Keratinocyte (primary cell): ENCODE data around the gene ARID3C. TPM values are rescaled to one million over a fixed set of nuclear protein-coding genes. Genes with fewer than 3 reads are reported as not detected.

Source experiments
- DNase-seq: peaks from one replicate; pipeline ENCODE4 v3.0.0-alpha.2; 2011; ENCODE audit warnings: low read depth, missing footprints, low spot score
- FAIRE-seq: peaks from 2 replicates; lab custom pipeline; 2011; peaks lifted over from hg19 to GRCh38; lab: Jason Lieb, UNC
- H2AFZ ChIP-seq: 2 replicates; pipeline ENCODE4 v1.6.0; 2012; ENCODE audit warnings: low read length, control low read depth, inconsistent platforms; ENCODE audit not compliant: control insufficient read depth
- H3K27ac ChIP-seq: 2 replicates; pipeline ENCODE4 v1.5.1; 2011; ENCODE audit warnings: low read length; ENCODE audit not compliant: control insufficient read depth, insufficient read depth
- H3K27me3 ChIP-seq: 3 replicates; pipeline ENCODE4 v1.6.0; 2011; ENCODE audit warnings: low read length; ENCODE audit not compliant: control insufficient read depth, insufficient read depth; ENCODE audit errors: extremely low read depth
- H3K36me3 ChIP-seq, 2 experiments: 2 replicates in 1 of 2; 3 replicates in 1 of 2; pipeline ENCODE4 v1.5.1; 2011; ENCODE audit warnings: low read length in 2 of 2, mild to moderate bottlenecking in 1 of 2; ENCODE audit not compliant: control insufficient read depth in 2 of 2, insufficient read depth in 2 of 2; ENCODE audit errors: extremely low read depth in 1 of 2
- H3K4me1 ChIP-seq: 3 replicates; pipeline ENCODE4 v1.5.1; 2011; ENCODE audit warnings: low read length; ENCODE audit not compliant: control insufficient read depth, insufficient read depth; ENCODE audit errors: extremely low read depth
- H3K4me2 ChIP-seq: 3 replicates; pipeline ENCODE4 v1.6.0; 2011; ENCODE audit warnings: low read depth, low read length; ENCODE audit not compliant: control insufficient read depth, insufficient read depth; ENCODE audit errors: extremely low read depth
- H3K4me3 ChIP-seq, 3 experiments: fragments of 200-600 bp in 1 of 3; sonication (generic) in 1 of 3; 2 replicates in 2 of 3; 3 replicates in 1 of 3; pipeline ENCODE4 v1.5.1; 2011 to 2016; ENCODE audit warnings: low read length in 3 of 3, mild to moderate bottlenecking in 3 of 3, control low read depth in 2 of 3, inconsistent platforms in 1 of 3, low read depth in 1 of 3, mixed read lengths in 1 of 3, mixed run types in 1 of 3, moderate library complexity in 1 of 3; ENCODE audit not compliant: control insufficient read depth in 2 of 3, insufficient read depth in 2 of 3; ENCODE audit errors: extremely low read depth in 1 of 3
- H3K79me2 ChIP-seq: 2 replicates; pipeline ENCODE4 v1.6.0; 2012; ENCODE audit warnings: low read length; ENCODE audit not compliant: control insufficient read depth, insufficient read depth
- H3K9ac ChIP-seq: 3 replicates; pipeline ENCODE4 v1.6.0; 2011; ENCODE audit warnings: low read length; ENCODE audit not compliant: control insufficient read depth, insufficient read depth; ENCODE audit errors: extremely low read depth
- H3K9me1 ChIP-seq: 3 replicates; pipeline ENCODE4 v1.6.0; 2011; ENCODE audit warnings: low read length; ENCODE audit not compliant: control insufficient read depth, insufficient read depth; ENCODE audit errors: extremely low read depth
- H3K9me3 ChIP-seq: 2 replicates; pipeline ENCODE4 v1.5.1; 2012; ENCODE audit warnings: low read depth, low read length; ENCODE audit not compliant: control insufficient read depth
- H4K20me1 ChIP-seq: 3 replicates; pipeline ENCODE4 v1.6.0; 2011; ENCODE audit warnings: low read length; ENCODE audit not compliant: control insufficient read depth, insufficient read depth; ENCODE audit errors: extremely low read depth
- EZH2 ChIP-seq: IDR thresholded peaks from one replicate; pipeline ENCODE4 v1.6.1; 2012; ENCODE audit warnings: inconsistent platforms, mild to moderate bottlenecking, low read length, moderate library complexity
- dilution Hi-C: fragments of 300-500 bp; cut with MboI; formaldehyde crosslinking; loops from one replicate; pipeline ENCODE4 v1.7.0; 2020; ENCODE audit warnings: low sequenced_read_pairs; ENCODE audit not compliant: extremely low pct_ligation_motif_present
- polyA plus RNA-seq, 5 experiments: library from polyadenylated mRNA; depleted of rRNA in 3 of 5; stranded (reverse) in 3 of 5; stranded (forward) in 1 of 5; unstranded in 1 of 5; fragments of >200 nt; gene quantifications; 1 replicate in 1 of 5; 2 replicates in 3 of 5; 3 replicates in 1 of 5; pipeline versions ENCODE4 v1.2.1 to v1.2.3, GENCODE V29; 2011 to 2012; ENCODE audit warnings: missing spikeins in 2 of 5, low read depth in 1 of 5, low replicate concordance in 1 of 5
- TF ChIP-seq, protein P1 (sequence below), 3 experiments: IDR thresholded peaks in 1 of 3; conservative IDR thresholded peaks in 1 of 3; optimal IDR thresholded peaks in 1 of 3; 2 replicates in 2 of 3; 3 replicates in 1 of 3; pipeline versions ENCODE3 to v1.5.1; 2011; ENCODE audit warnings: low read length in 3 of 3, mild to moderate bottlenecking in 3 of 3, moderate library complexity in 2 of 3, control low read depth in 1 of 3, inconsistent platforms in 1 of 3; ENCODE audit not compliant: insufficient read depth in 2 of 3; ENCODE audit errors: extremely low read depth in 1 of 3

ARID3C gene
- polyA plus RNA-seq, 1 donor (not counting 4 experiments of a cell fraction or from before 2014, with no cell fraction given) = not detected

DNA sequence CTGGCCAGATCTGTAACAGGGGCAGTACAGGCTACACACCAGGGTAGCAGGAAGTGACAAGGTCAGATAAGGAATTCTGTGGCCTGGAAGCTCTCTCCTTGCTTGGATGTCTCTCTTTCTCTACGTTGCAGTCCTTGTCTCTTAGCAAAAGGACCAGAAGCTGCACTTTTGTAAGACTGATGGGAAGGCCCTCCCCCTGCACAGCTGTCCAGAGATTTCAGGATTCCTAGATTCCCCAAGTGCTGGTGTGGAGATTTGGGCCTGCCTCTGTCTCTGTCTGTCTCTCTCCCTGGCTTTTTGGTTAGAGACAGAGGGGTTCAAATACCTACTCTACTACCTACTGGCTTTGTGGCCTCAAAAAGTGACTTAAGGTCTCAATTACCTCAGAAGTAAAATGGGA lies 29.3 kb downstream of the ARID3C start:
- dilution Hi-C loops = no loop called here
- peaks cover 18% of the 10 kb centered on the region for H3K4me1 ChIP-seq
- no peak overlapping the region for H3K9ac ChIP-seq
- no peaks in the 10 kb centered on the region for H3K9me3 ChIP-seq
- no peaks in the 10 kb centered on the region for H3K36me3 ChIP-seq
- no peak overlapping the region for H3K27ac ChIP-seq
- TF ChIP-seq, protein P1, sequence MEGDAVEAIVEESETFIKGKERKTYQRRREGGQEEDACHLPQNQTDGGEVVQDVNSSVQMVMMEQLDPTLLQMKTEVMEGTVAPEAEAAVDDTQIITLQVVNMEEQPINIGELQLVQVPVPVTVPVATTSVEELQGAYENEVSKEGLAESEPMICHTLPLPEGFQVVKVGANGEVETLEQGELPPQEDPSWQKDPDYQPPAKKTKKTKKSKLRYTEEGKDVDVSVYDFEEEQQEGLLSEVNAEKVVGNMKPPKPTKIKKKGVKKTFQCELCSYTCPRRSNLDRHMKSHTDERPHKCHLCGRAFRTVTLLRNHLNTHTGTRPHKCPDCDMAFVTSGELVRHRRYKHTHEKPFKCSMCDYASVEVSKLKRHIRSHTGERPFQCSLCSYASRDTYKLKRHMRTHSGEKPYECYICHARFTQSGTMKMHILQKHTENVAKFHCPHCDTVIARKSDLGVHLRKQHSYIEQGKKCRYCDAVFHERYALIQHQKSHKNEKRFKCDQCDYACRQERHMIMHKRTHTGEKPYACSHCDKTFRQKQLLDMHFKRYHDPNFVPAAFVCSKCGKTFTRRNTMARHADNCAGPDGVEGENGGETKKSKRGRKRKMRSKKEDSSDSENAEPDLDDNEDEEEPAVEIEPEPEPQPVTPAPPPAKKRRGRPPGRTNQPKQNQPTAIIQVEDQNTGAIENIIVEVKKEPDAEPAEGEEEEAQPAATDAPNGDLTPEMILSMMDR (optimal IDR thresholded peaks at IDR 0.05 in 1 of 3, IDR thresholded peaks at IDR 0.05 in 1 of 3, conservative IDR thresholded peaks at IDR 0.05 in 1 of 3; ENCODE audit: extremely low read depth in 1 of 3, insufficient read depth in 2 of 3, low read length in 3 of 3) = no peak
- TF ChIP-seq EZH2 = no peak
- H3K79me2 ChIP-seq = no peaks in the 10 kb centered on the region
- H3K27me3 ChIP-seq = no peaks in the 10 kb centered on the region
- FAIRE-seq (no peak), DNase-seq (no peak)
- H2AFZ ChIP-seq = no peak overlapping the region
- no peaks in the 10 kb centered on the region for H3K9me1 ChIP-seq
- H3K4me3 ChIP-seq = no peak overlapping the region
- no peak overlapping the region for H3K4me2 ChIP-seq
- no peaks in the 10 kb centered on the region for H4K20me1 ChIP-seq

DNA sequence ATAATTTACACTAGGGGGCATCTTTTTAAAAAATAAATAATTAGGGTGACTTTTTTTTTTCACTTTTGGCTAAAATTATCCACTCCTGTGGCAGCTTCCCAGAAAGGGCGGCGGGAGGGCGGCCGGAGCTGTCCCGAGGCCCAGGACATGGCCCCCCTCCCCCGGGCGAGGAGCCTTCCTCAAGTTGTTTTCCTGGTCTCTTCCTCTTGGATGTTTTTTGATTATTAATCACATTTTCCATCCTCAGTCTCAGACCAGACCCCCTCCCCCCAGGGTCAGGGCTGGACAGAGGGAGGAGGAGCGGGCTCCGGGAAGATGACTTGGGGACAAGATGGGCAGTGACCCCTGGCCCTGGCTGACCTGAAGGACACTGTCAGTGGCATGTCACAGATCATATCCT lies 34.7 kb downstream of the ARID3C start:
- Histone ChIP-seq H3K9me3 (no peaks in the 10 kb centered on the region), H3K4me1 (peaks cover 8% of the 10 kb centered on the region), H2AFZ (no peak overlapping the region), H3K27me3 (peaks cover 36% of the 10 kb centered on the region), H3K36me3 (no peaks in the 10 kb centered on the region), H3K9me1 (no peaks in the 10 kb centered on the region), H4K20me1 (no peaks in the 10 kb centered on the region), H3K79me2 (no peaks in the 10 kb centered on the region), H3K9ac (no peak overlapping the region), H3K4me2 (no peak overlapping the region), H3K4me3 (no peak overlapping the region), H3K27ac (no peak overlapping the region)
- TF ChIP-seq, protein P1 (optimal IDR thresholded peaks at IDR 0.05 in 1 of 3, IDR thresholded peaks at IDR 0.05 in 1 of 3, conservative IDR thresholded peaks at IDR 0.05 in 1 of 3; ENCODE audit: extremely low read depth in 1 of 3, insufficient read depth in 2 of 3, low read length in 3 of 3) = no peak
- TF ChIP-seq EZH2 = no peak
- dilution Hi-C loops = no loop called here
- no peak for FAIRE-seq
- DNase-seq = no peak
